ENCODE results near the gene ZNF598. TPM values are rescaled to one million over a fixed set of nuclear protein-coding genes. Genes with fewer than 3 reads are reported as not detected.

The ZNF598 gene
- total RNA-seq, 1 experiment from 2014 or later, result 70.9 TPM

GRCh38 chr16:1959269-1960039, 50.2 kb downstream of the ZNF598 start, which contains the start of gene NDUFB10:
Gene NDUFB10, plus strand, starts transcription at chr16:1959538. Its CDS starts 87 bp downstream, at chr16:1959625.
- no peak within 1 kb of the TSS for H2BK5ac ChIP-seq (ENCODE audit: insufficient read length, low read length)
- H3K56ac ChIP-seq (ENCODE audit: insufficient read length, low read depth, low read length), result no peak within 1 kb of the TSS
- H3K4me2 ChIP-seq (ENCODE audit: insufficient read depth, insufficient read length, low read length), result peak within 1 kb of the TSS; percentile 79
- no peak within 1 kb of the TSS for H3K27ac ChIP-seq (ENCODE audit: insufficient read length, low read depth, low read length)
- peaks cover 11% of the 10 kb centered on the region for H3K79me2 ChIP-seq (ENCODE audit: insufficient read depth, low read length)
- peak within 1 kb of the TSS; percentile 66 for H2AFZ ChIP-seq (ENCODE audit: low read length)
- peak within 1 kb of the TSS; percentile 76 for H3K18ac ChIP-seq (ENCODE audit: insufficient read length, low read depth, low read length)
- H4K5ac ChIP-seq (ENCODE audit: insufficient read length, low read depth, low read length), result no peak within 1 kb of the TSS
- Mint-ChIP-seq H3K4me3 (peak within 1 kb of the TSS; percentile 91 to 96), H3K4me1 (peaks cover 25 to 42% of the 10 kb centered on the region in 2 experiments), H3K36me3 (ENCODE audit: insufficient read depth in 1 of 3, low read depth in 3 of 3) (peaks cover 27 to 37% (median 33%) of the 10 kb centered on the region in 3 experiments), H3K27me3 (ENCODE audit: low read depth) (peaks cover 25% of the 10 kb centered on the region), H3K27ac (peak within 1 kb of the TSS; percentile 94 to 97 (median 96)), H3K9me3 (peaks cover 0 to 3% of the 10 kb centered on the region in 2 experiments; a peak in 1 of 5 replicates)
- H2BK15ac ChIP-seq (ENCODE audit: low read depth, low read length), result no peak within 1 kb of the TSS
- H2BK12ac ChIP-seq (ENCODE audit: insufficient read length, low read depth, low read length), result no peak within 1 kb of the TSS
- peak within 1 kb of the TSS; percentile 86 for H3K9ac ChIP-seq (ENCODE audit: extremely low read depth, insufficient read length, low read length)
- H2AK5ac ChIP-seq (ENCODE audit: insufficient read length, low read length), result no peak within 1 kb of the TSS
- H4K91ac ChIP-seq (ENCODE audit: insufficient read length, low read depth, low read length), result no peak within 1 kb of the TSS
- no peaks in the 10 kb centered on the region for H3K9me3 ChIP-seq (ENCODE audit: control insufficient read depth, low read depth, low read length)
- no peaks in the 10 kb centered on the region for H3K79me1 ChIP-seq (ENCODE audit: insufficient read depth, low read depth, low read length, poor library complexity, severe bottlenecking)
- peak; percentile 88 for DNase-seq
- no peak within 1 kb of the TSS for H2BK120ac ChIP-seq (ENCODE audit: low read depth, low read length, poor library complexity, severe bottlenecking)
- no peak within 1 kb of the TSS for H3T11ph ChIP-seq (ENCODE audit: low read length)
- H3K4me1 ChIP-seq (ENCODE audit: insufficient read depth, low read length), result no peaks in the 10 kb centered on the region
- no CpG with 5 or more reads among the region's 79 CpGs for WGBS (ENCODE audit: extremely low coverage, insufficient read length, low lambda C conversion rate)
- H2BK20ac ChIP-seq (ENCODE audit: low read depth, low read length, poor library complexity, severe bottlenecking), result no peak within 1 kb of the TSS
- H3K14ac ChIP-seq (ENCODE audit: insufficient read depth, low read length), result peak within 1 kb of the TSS; percentile 86; the same call in 1 of the 2 replicates
- H3K4ac ChIP-seq (ENCODE audit: low read depth, low read length), result no peak within 1 kb of the TSS
- H4K8ac ChIP-seq (replicated peaks; ENCODE audit: insufficient read length, low read depth, low read length), result no peak within 1 kb of the TSS
- TF ChIP-seq CTCF (conservative IDR thresholded peaks at IDR 0.05), result peak; percentile 42; the same call in 2 of the 3 replicates
- H4K20me1 ChIP-seq (ENCODE audit: control insufficient read depth, insufficient read depth, insufficient read length), result no peaks in the 10 kb centered on the region
- H3K27me3 ChIP-seq (ENCODE audit: insufficient read depth, low read length), result no peaks in the 10 kb centered on the region
- no peak within 1 kb of the TSS for H3K23ac ChIP-seq (ENCODE audit: insufficient read length, low read depth, low read length)
- peaks cover 17% of the 10 kb centered on the region for H3K23me2 ChIP-seq (ENCODE audit: insufficient read length, low read depth, low read length, poor library complexity, severe bottlenecking)
